ENCODE measurements around the gene PSMF1. TPM values are rescaled to one million over a fixed set of nuclear protein-coding genes. Genes with fewer than 3 reads are reported as not detected.

The PSMF1 gene
- total RNA-seq, 1 experiment from 2014 or later: 153 TPM

DNA sequence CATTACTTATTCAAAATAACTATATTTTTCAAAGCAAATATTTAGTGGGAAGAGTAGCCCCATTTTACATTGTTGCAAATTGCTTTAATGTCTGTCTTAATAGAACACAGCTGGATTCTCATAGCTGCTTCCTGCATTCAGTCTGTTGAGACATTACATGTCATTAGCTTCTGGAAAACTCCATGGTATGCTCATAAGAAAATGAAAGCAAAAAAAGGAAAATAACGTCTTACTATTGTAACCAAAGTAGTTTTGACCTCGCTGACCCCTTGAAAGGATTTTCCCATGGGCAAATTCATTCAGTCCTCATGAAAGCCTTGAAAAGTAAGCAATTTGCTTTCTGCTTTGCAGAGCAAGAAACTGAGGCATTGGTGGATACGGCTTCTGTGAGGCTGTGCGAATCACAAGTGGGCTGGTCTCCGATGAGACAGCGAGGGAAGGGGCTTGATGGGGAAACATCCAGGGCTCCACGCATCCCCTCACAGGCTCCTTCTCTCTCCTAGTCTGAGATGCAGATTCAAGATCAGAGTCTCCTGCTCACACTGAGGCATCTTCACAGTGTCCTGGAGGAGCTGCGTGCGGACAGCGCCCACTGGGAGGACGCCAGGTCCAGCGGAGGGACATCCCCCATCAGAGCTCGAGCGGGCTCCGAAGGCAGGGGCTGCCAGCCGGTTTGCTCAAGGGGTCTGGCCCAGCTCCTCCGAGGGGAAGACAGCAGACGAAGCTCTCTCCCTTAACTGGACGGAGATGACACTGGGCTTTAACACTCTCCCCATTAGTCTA, 88.2 kb downstream of the PSMF1 start:
- no peak overlapping the region for H3K4me3 ChIP-seq (replicated peaks in 1 of 2; ENCODE audit: low read depth in 1 of 2, low read length in 2 of 2)
- CTCF ChIA-PET: no interaction called here

More for the DNA sequence above, 88.2 kb downstream of the PSMF1 start:
- Histone ChIP-seq H3K79me2 (ENCODE audit: insufficient read depth, low read length) (no peaks in the 10 kb centered on the region), H3K4me1 (ENCODE audit: control insufficient read depth in 1 of 2, insufficient read depth in 2 of 2, low read length in 2 of 2) (peaks cover 0 to 9% of the 10 kb centered on the region in 2 experiments; a peak in 1 of 4 replicates), H3K27me3 (ENCODE audit: insufficient read depth, low read length) (peaks cover 11% of the 10 kb centered on the region), H3K9me3 (ENCODE audit: control insufficient read depth in 1 of 2, insufficient read depth in 1 of 2, low read depth in 1 of 2, low read length in 2 of 2) (no peaks in the 10 kb centered on the region), H3K9ac (ENCODE audit: low read length) (no peak overlapping the region), H2AFZ (ENCODE audit: low read depth, low read length, poor library complexity, severe bottlenecking) (no peak overlapping the region), H4K20me1 (ENCODE audit: insufficient read depth) (no peaks in the 10 kb centered on the region), H3K4me2 (ENCODE audit: low read length) (no peak overlapping the region), H3K27ac (ENCODE audit: low read depth, low read length) (no peak overlapping the region), H3K9me2 (ENCODE audit: insufficient read depth) (no peaks in the 10 kb centered on the region), H3K36me3 (ENCODE audit: control insufficient read depth in 1 of 2, insufficient read depth in 2 of 2, low read length in 2 of 2) (no peaks in the 10 kb centered on the region)
- ChIA-PET POLR2A (no interaction called here), RAD21 (ENCODE audit: low non-redundant PET in 1 of 2, low total read pairs in 2 of 2, uncharacterized antibody in 2 of 2, unreplicated experiment in 2 of 2) (no interaction called here)
- ATAC-seq (no peak), DNase-seq (ENCODE audit: low read depth, low spot score) (no peak)
- intact Hi-C loops (cut with micrococcal nuclease): no loop called here
- BruUV-seq (replicated peaks): no TSS peak
- TF ChIP-seq, protein P1, sequence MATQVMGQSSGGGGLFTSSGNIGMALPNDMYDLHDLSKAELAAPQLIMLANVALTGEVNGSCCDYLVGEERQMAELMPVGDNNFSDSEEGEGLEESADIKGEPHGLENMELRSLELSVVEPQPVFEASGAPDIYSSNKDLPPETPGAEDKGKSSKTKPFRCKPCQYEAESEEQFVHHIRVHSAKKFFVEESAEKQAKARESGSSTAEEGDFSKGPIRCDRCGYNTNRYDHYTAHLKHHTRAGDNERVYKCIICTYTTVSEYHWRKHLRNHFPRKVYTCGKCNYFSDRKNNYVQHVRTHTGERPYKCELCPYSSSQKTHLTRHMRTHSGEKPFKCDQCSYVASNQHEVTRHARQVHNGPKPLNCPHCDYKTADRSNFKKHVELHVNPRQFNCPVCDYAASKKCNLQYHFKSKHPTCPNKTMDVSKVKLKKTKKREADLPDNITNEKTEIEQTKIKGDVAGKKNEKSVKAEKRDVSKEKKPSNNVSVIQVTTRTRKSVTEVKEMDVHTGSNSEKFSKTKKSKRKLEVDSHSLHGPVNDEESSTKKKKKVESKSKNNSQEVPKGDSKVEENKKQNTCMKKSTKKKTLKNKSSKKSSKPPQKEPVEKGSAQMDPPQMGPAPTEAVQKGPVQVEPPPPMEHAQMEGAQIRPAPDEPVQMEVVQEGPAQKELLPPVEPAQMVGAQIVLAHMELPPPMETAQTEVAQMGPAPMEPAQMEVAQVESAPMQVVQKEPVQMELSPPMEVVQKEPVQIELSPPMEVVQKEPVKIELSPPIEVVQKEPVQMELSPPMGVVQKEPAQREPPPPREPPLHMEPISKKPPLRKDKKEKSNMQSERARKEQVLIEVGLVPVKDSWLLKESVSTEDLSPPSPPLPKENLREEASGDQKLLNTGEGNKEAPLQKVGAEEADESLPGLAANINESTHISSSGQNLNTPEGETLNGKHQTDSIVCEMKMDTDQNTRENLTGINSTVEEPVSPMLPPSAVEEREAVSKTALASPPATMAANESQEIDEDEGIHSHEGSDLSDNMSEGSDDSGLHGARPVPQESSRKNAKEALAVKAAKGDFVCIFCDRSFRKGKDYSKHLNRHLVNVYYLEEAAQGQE (IDR thresholded peaks at IDR 0.05; ENCODE audit: low read depth): no peak
- no peak for TF ChIP-seq RAD21 (IDR thresholded peaks at IDR 0.05; ENCODE audit: low read depth)
- no peak for TF ChIP-seq YY1 (IDR thresholded peaks at IDR 0.05; ENCODE audit: extremely low read depth, insufficient replicate concordance, low read depth, low read length)
- TF ChIP-seq SRF (IDR thresholded peaks at IDR 0.05; ENCODE audit: low read depth): no peak
- TF ChIP-seq CEBPB (IDR thresholded peaks at IDR 0.05; ENCODE audit: low read depth): no peak
- TF ChIP-seq CBX3 (IDR thresholded peaks at IDR 0.05; ENCODE audit: low read depth): no peak
- no peak for TF ChIP-seq ZFX (IDR thresholded peaks at IDR 0.05)
- TF ChIP-seq POLR2AphosphoS5 (IDR thresholded peaks at IDR 0.05; ENCODE audit: low read depth, low read length): no peak
- TF ChIP-seq ZNF274 (IDR thresholded peaks at IDR 0.05; ENCODE audit: low read depth, low read length): no peak
